HG03108 (cell line): Measurements from ENCODE around the gene THSD4.

Experiments used
- ATAC-seq: cut with Tn5 transposase; IDR thresholded peaks from one replicate; pipeline ENCODE4 v1.9.1; 2021; ENCODE audit warnings: moderate library complexity; ENCODE audit not compliant: unreplicated experiment

Gene THSD4

DNA sequence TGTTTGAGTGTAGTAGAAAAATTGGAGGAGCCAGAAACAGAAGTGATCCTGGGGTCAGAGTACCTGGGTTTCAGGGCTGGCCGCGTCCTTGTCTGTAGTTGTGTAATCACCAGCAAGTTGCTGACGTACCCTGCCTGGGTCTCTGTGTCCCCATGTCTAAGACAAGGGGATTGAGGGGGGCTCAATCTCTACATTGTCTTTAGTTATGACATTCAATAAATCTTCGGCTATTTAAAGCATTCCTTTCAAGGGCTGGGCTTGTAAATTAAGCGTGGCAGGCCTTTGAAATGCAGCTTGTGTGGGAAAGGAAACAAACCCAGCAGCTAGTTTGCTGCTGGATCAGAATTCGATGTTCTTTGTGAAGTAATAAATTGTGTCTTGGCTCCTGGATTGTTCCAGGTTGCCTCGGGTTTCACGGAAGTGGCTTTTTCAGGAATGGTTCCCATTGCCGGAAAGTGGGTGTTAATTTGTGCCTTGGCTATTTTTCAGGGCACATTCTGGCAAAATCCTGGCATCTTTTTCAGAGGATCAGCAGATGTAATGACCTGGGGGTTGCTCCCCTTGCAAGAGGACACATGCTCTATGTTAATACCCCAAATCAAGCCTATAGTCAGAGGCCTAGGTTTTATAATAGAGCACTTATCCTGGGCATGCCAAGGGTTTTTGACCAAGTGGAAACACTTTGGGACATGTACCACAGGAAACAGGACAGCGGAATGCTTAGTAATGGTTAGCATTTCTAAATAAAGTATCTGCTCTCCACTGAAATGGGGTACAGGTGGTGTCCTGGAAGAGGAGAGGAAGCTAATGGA is 400.3 kb downstream of the THSD4 start:
- ATAC-seq = no peak

DNA sequence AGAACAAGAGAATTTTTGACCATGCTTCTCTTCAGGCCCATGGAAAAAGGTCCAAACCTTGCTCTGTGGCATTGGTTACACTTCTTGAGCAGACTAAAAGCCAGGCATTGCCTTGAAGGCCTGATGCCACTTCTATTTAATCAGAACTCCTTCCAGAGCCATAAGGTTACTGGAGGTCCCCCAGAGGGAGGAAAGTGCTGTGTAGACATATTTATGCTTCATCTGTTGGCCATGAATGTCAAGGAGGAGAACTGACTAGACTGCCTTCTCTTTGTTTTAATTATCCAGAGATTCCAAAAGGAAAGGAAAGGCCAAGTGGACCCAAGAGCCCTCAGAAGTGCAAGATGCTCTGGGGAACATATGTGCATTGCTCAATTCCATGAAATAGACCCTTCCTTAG is 402.5 kb downstream of the THSD4 start:
- ATAC-seq = no peak

DNA sequence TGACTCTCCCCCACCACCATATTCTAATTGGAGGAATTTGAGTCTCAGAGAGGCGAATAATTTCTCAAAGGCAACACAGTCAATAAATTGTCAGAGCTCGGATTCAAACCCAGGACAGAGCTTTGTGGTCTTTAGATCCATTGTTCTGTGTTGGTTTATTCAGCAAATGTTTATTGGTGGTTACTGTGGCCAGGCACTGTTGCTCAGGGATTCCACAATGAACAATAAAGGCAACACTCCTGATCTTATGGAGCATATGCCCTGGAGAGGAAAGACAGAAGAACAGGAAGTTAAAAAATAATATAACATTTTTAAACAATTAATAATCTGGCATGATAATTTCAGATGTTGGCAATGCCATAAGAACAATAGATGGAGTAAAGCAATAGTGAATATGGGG is 403.4 kb downstream of the THSD4 start:
- no peak for ATAC-seq

DNA sequence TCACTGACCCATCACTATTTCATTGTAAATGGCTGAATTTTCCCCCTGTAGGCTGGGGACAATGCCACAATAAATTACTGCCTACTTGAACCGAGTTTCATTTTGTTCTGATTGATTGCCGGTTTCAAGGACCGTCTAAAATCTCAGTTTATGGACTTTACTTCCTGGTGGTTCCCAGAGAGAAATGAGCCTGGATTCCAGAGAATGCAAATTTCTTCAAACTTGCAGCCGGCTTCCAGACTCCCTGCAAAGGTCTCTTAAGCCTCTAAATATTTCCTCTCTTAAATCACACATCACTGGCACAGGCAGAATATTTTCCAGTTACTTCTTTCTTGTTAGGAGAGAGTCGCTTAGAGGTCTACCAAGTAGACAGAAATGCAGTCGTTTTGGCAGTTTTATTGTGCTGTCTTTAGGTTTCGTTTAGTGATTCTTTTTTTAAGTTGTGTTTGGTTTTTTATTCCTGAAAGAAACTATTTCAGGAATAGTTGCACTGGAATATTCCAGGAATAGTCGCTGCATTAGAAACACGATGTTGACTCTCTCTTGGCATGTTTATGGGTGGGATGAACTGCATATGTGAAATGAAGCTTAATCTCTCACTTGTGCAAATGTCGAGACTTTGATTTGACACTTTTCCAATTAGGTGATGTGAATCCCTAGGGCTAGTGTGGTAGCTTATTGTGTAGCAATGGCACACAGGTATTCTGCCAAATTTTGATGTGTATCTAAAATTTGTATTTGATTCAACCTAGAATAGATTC is 411.0 kb downstream of the THSD4 start:
- no peak for ATAC-seq

DNA sequence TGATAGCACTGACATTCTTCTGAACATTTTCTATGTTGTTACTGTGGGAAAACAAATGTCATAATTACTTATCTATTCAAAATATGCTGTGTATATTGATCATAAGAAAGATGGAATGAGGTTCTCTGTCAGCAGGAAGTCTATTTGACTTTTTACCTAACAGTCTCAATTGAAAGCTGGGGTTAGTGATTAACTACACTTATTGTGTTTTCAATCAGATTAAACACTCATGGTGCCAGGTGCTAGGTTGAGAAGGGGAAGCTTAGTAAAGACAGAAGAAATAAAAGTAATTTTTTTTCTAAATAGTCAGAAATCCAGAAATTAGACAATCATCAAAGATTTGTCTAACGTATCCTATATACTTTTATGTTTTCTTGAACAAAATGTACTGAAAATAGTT is 414.1 kb downstream of the THSD4 start:
- no peak for ATAC-seq

DNA sequence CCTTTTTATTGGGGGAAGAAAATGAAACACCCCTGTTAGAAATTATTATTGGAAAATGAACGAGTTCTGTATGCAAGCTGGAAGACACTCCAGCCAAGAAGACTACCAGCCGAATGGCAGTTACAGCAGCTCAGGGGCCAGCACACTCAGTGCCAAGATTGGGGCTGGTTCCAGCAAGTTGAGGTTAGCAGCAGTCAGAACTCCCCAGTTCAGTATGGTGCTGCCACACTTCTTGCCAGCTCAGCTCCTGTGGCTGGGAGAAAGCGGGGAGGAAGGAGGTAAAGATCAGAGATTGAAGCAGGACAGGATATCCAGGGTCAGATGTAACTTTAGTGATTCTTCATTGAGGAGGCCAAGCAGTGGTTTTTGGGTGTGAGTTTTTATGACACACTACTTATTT is 414.8 kb downstream of the THSD4 start:
- ATAC-seq = no peak

DNA sequence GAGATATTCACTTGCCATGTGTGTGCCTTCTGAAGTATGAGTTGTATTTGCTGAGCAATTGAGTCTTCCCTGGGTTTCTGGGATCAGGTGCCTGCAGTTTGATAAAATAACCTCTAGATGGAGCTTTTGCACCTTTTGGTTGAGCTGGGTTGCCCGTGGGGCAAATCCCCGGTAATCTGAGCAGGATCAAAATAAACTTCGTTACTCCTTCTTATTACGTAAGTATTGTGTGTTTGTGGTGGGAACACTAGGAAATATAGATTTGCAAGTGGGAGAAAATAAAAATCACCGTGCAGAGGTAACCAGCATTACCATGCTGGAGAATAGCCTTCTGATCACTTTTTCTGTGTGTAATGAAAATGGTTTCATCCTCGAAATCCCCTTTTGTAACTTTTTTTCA is 417.7 kb downstream of the THSD4 start:
- no peak for ATAC-seq

DNA sequence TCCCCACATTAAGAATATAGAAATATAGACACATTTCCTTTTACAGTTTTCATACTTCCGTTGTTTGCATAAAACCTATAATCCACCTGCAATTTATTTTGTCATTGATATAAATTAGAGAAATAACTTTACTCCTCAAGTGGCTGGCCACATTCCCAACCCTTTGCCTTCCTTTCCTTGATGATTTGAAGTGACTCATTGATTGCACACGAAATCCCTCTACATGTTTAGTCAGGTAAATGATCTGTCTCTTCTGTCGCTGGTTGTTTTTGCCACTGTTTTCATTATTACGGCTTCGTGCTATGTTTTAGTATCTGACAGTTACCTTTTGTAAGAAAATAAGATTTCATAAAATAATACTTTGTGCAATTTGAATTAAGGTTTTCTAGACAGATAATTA is 422.9 kb downstream of the THSD4 start:
- no peak for ATAC-seq

DNA sequence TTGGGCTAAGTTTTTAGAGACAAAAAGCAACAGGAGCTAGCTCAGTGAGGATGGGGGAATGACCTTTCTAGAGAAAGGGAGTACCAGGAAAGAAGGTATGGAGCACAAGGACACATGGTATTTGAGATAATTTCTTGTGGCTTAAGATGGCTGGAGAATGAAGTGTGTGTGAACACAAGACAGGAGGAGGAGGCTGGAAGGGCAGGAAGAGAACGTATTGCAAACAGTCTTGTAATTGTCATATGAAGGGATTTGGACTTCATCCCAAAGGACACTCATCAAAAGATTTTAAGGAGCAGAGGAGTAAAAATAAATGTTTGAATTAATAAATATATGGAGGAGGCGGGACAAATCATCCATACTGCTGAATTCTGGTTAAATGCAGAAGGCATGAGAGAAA is 426.5 kb downstream of the THSD4 start:
- ATAC-seq = no peak

DNA sequence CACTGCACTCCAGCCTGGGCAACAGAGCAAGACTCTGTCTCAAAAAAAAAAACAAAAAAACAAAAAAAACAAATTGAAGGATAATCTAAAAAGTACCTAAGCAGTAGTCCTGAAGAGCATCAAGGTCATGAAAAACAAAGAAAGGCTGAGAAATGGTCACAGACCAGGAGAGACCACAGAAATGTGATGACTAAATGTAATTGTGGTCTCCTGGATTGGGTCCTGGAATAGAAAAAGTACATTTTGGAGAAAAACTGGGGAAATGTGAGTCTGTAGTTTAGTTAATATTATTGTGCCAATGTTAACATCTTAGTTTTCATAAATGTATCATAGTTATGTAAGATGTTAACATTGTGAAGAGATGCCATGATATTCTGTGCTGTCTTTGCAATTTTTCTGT is 427.6 kb downstream of the THSD4 start:
- no peak for ATAC-seq

DNA sequence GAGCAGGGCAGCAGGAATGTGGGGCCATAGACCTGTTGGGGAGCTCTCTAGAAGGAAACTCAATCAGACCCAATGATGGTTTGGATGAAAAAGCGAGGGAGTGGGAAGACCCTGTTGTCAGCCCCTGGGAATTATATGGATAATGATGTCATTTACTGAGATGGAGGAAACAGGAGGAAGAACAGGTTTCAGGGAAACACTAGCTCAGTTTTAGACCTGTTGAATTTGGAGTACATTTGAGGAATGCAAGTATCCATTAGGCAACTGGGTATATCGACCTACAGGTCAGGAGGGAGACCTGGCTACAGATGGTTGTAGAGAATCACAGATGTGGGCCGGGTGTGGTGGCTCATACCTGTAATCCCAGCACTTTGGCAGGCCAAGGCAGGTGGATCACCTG is 428.1 kb downstream of the THSD4 start:
- no peak for ATAC-seq

DNA sequence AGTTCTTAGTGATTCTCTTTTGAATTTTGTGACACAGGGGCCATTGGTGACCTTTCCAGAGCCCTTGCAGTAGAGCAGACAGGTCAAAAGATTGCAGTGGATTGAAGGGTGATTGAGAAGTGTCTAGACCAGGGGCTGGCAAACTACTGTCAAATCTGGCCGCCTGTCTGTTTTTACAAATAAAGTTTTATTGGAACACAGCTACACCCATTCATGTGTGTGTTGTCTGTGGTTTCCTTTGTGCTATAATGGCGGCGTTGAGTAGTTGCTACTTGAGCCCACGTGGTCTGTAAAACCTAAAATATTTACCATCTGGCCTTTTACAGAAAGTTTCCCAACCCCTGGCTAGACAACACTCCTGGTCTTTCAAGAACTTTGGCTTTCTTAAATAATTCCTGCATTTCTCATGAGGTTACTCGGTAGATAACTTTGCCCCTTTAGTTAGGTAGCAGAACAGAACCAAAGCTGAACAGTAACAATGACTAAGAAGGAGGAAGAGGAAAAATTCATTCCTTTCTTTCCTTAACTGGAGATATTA is 430.0 kb downstream of the THSD4 start:
- ATAC-seq = no peak

DNA sequence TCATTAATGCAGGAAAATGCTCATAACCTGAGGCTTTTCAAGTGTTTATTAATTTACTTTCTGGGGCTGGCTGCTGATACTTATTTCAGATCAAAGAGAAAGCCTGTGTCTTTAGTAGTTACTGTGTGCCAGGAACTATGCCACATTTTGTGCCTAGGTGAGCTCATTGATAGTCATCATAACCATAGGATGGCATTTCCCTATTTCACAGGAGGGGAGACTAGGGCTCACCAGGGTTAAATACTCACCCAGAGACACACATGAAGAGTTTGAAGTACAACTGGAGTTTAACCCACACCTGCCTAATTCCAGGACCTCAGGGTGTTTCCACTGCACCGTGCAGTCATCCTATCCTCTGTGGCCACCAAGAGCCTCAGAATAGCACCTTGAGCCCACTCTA is 430.7 kb downstream of the THSD4 start:
- ATAC-seq = no peak

DNA sequence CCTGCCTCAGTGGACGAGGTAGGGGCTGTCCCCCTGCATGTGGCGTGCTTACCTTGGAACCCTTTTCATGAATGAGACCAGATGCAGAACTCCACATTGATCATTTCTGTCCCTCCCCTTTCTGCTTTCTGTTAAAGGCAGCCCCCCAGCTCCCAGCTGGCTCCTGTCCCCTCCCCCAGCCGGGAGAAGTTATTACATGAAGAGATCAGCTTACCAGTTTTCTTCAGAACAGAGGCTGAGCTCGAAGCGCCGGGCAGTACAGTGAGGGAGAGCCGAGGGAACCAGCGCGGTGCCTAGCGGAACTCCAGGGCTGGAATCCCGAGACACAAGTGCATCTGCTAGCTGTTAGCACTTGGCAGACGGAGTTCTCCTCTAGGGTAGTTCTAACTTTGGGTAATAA is 431.7 kb downstream of the THSD4 start:
- ATAC-seq = no peak

DNA sequence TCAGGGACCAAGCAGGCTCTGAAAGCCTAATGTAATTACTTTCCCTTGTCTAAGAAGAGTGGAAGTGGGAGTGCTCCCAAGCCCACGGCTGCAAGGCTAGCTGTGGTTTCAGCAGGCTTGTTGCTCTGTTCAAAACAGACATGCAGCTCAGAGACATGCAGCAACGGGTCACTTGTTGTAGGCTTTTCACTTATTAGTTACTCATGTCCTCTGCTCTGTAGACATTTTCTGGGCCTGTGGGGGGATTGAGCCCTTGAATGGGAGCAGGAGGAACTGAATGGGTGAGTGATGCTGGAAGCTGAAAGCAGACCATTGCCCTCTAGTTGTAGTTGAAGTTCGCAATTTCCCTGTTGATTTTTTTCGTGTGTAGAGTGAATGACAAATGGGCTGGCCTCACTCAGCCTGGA is 433.1 kb downstream of the THSD4 start:
- ATAC-seq = no peak

DNA sequence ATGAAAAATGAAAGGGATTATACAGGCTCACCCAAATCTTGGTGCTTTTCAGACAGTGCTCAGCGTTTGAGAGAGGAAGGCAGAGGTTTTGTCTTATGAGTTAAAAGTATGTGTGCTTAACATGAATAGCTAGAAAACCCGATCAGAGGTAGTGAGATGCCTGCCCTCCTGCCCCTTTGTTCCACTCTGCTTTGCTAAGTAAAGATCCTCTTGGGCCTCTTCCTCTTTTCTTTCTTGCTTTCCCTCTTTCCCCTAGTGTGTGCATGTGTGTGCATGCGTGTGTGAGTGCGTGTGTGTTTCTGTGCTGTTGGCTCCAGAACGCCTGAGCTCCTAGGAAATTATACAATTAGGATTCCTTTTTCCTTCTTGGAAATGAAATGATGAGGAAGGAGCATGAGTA is 433.8 kb downstream of the THSD4 start:
- no peak for ATAC-seq

DNA sequence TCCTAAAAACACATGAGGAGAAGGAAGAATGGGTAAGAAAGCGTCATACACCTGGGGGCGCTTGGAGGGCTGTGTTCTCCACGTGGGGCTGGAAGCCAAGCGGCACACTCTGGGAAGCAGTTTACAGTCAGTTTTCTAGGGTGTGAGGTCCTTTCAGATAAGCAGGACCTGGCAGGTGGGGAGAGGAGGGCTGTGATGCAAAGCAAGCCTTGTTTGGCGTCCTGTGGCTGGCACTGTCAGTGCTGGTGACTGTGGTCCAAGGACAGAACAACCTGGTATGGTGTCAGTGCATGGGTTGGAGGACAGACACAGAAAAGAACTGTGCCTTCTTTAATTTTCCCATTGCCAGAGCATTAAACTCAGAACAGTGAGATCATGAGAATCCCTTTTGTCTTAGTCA is 434.4 kb downstream of the THSD4 start:
- ATAC-seq = no peak

DNA sequence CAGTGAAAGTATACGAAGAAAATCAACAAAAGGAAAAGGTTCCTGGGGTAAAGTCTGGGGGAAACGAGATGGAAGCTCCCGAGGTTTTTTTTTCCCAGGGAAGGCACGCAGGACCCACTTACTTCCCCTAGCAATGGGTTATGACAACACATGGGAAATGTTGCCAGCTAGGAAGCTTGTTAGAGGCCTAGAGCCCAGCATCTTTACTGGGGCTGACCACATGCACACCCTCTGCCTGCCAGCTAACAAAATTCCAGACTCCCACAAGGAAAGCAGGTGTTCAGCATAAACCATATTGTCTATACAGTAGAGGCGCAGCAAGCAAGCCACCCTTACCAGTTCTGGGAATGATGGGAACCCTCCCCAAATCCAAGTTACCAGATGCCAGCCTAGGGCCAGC is 436.3 kb downstream of the THSD4 start:
- no peak for ATAC-seq

DNA sequence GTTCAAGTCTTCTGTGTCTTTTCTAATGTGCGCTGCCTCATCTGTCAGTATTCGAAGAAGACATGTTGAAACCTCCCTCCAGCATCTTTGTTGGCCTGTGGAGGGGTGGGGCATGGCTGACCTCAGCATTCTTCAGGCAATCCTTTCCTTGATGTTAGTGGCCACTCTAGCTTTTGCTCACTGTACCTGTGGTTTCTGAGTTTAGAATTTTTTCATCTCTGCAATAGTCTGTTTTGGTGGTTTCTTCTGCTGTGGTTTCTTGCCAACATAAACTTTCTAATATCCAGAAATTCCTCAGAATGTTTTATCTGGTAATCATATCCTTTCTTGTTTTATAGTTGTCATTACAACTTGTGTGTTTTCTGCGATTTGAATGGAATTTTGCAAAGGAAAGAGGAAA is 443.8 kb downstream of the THSD4 start:
- ATAC-seq = no peak

DNA sequence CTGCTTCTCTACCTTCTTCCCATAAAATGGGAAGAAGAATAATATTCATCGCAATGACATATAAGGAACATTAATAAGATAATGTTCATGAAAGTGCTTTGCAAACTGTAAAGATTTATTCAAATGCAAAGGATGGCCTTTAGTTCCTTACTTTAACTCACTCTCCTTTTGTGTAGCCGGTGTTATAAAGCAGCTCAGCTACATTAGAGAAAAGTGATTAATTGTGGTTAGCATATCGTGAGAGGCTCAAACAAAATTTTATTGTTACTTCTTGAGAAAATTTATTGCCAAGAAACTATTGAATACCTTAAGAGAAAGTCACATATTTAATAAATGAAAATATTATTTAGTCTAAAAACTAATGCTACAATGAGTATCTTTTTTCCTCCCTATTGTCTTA is 444.3 kb downstream of the THSD4 start:
- ATAC-seq = no peak

DNA sequence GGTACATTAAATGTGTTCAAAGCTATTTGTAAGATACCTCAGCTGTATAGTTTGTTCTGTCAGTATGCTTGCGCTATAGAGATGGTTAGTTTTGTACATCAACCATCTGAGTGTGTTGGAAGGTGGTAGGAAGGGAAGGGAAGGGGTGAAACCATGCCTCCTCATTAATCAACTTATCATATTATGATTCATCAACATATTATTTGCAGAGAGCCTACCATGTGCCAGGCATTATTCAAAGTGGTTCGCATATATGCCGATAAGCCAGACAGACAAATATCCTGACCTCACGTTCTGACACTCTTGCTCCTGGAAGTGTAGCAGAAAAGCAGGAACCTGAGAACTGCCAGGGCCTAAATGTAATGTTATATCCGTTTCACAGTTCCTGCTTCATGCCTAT is 447.0 kb downstream of the THSD4 start:
- no peak for ATAC-seq

DNA sequence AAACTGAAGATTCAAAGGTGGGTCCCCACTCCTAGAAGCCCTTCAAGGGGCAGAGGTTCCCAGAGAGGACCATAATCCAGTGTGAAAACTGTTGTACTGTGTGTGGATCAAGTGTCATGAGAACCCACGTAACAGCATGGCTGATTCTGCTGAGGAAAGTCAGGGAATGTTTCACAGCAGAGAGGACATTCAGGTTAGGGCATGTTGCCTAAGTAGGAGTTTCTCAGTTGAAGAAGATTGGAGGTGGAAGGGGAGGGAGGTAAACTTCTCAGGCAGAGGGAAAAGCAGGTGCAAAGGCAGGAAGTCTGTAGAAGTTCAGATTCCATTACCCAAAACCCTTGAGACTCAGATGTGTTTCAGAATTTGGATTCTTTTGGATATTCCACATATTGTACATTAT is 448.9 kb downstream of the THSD4 start:
- ATAC-seq = no peak
